GM12891 (cell line): Measurements from ENCODE around the gene HSF5.

ENCODE experiments used
- PAX5 ChIP-seq: IDR thresholded peaks from 2 replicates; pipeline ENCODE4 v1.6.1; 2011; ENCODE audit warnings: low read length, moderate library complexity, mild to moderate bottlenecking; ENCODE audit not compliant: insufficient read depth, severe bottlenecking
- POLR2A ChIP-seq: IDR thresholded peaks from 2 replicates; pipeline ENCODE4 v1.6.1; 2011; ENCODE audit warnings: low read depth, low read length, control low read depth
- POLR2AphosphoS5 ChIP-seq: IDR thresholded peaks from 2 replicates; pipeline ENCODE4 v1.6.1; 2011; ENCODE audit warnings: low read depth, low read length, control low read depth
- SPI1 ChIP-seq: IDR thresholded peaks from 2 replicates; pipeline ENCODE4 v1.6.1; 2011; ENCODE audit warnings: low read depth, low read length, control low read depth
- TAF1 ChIP-seq: IDR thresholded peaks from 2 replicates; pipeline ENCODE4 v1.6.1; 2011; ENCODE audit warnings: low read depth, low read length, control low read depth

- TF ChIP-seq POLR2A = no peak
- no peak for TF ChIP-seq POLR2AphosphoS5
- no peak for TF ChIP-seq TAF1
- no peak for TF ChIP-seq PAX5
- no peak for TF ChIP-seq SPI1
Measured at GRCh38 chr17:58403311-58403710, 84.9 kb downstream of the HSF5 start.
